ENCODE data around the gene ADD1. TPM values are rescaled to one million over a fixed set of nuclear protein-coding genes. Genes with fewer than 3 reads are reported as not detected.

ADD1 gene
- polyA plus RNA-seq, 4 donors = 158 to 262 (median 177) TPM

DNA sequence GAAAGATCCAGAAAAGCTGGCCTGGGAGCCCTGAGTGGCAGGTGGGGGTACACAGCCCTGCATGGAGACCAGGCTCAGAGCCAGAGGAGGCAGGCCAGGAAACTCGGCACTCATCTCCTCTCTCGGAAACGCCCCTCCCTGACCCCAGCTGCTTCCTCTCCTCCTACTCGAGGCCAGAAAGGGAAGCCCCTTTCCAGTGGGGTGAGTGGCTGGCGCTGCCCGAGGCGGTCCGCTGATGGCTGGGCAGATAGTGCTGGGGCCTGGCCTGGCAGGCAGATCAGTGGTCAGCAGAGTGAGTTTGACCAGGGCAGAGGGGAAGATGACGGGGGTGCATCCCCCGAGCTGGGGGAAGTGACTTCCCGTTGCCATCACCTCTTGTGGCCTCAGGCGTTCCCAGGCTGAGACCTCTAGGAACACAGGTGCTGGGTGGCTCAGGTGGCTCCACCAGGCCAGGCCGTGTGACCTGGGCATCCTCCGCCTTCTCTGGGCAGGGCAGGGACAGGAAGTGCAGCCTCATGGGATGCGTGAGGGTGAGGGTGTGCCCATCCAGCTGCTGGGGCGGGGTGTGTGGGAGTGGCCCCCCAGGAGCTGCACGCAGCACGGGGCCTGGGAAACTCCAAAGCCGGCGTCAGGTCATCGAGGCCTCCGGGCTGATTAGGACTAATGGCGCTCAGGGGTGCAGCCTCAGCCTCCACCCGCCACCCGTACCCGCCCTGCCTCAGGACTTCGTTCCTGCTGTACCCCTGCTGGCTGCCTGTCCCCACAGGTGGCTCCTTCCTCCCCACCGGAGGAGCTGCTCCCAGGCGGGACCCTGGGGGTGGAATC, 45.0 kb upstream of the ADD1 start:
- DNase-seq (peak; percentile 61 to 86), FAIRE-seq (no peak)
- peaks cover 14 to 81% (median 32%) of the 10 kb centered on the region in 3 donors for H3K4me1 ChIP-seq (ENCODE audit: control insufficient read depth in 3 of 3, insufficient read depth in 2 of 3, low read depth in 1 of 3, low read length in 2 of 3)
- no peaks in the 10 kb centered on the region for H3K9me3 ChIP-seq (ENCODE audit: control insufficient read depth in 2 of 2, insufficient read depth in 1 of 2, low read depth in 1 of 2, low read length in 1 of 2)
- peak overlapping the region; percentile 12 to 85 (median 30) for H3K27ac ChIP-seq (ENCODE audit: low read depth in 1 of 3, low read length in 2 of 3)
- WGBS, 3 donors = 26 to 31% (median 29%) methylated on average over 23 to 29 of the region's 29 CpGs
- no peak overlapping the region for H3K4me3 ChIP-seq (ENCODE audit: low read depth in 1 of 3, low read length in 3 of 3)
- H3K27me3 ChIP-seq (ENCODE audit: control insufficient read depth in 3 of 3, insufficient read depth in 3 of 3, low read length in 3 of 3) = no peaks in the 10 kb centered on the region
- H3K36me3 ChIP-seq (ENCODE audit: control insufficient read depth in 3 of 3, insufficient read depth in 2 of 3, low read depth in 1 of 3, low read length in 3 of 3) = peaks cover 0 to 29% (median 0%) of the 10 kb centered on the region in 3 donors

DNA sequence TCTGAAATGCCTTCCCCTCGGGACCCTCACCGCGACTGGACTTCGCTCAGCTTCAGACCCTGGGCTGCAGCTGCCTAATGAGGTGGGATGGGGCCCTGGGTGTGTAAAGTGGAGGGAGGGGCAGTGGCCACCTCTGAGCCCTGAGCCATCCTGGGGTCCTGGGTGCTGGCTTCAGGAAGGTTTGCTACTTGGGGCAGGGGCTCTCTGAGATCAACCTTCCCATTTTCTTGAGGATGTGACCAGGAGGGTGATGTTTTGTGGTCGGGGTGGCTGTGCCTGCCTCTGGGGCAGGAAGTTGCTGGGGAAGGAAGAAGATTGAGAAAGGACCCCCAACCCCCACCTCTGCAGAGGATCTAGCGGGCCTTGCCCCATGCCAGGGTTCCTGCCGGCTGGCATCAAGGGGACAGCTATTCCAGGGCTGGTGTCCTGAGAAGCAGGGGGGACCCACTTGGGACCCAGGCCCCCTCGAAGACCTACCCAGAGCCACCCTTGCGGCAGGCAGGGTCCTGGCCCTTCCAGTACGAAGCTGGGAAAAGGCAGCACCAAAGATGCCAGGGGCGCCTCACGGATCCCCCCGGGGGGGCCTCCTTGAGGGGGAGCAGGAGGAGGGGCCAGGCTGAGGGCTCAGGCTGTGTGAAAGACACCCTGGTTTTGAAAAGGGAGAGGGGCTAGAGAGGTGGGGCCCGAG, 44.3 kb upstream of the ADD1 start:
- WGBS, 3 donors = 65 to 73% (median 68%) methylated on average over 12 to 14 of the region's 14 CpGs
- Histone ChIP-seq H3K4me3 (ENCODE audit: low read depth in 1 of 3, low read length in 3 of 3) (no peak overlapping the region), H3K4me1 (ENCODE audit: control insufficient read depth in 3 of 3, insufficient read depth in 2 of 3, low read depth in 1 of 3, low read length in 2 of 3) (peaks cover 13 to 79% (median 26%) of the 10 kb centered on the region in 3 donors), H3K27ac (ENCODE audit: low read depth in 1 of 3, low read length in 2 of 3) (peak overlapping the region in 1 of 3 donors; percentile 85), H3K27me3 (ENCODE audit: control insufficient read depth in 3 of 3, insufficient read depth in 3 of 3, low read length in 3 of 3) (no peaks in the 10 kb centered on the region), H3K36me3 (ENCODE audit: control insufficient read depth in 3 of 3, insufficient read depth in 2 of 3, low read depth in 1 of 3, low read length in 3 of 3) (peaks cover 0 to 24% (median 0%) of the 10 kb centered on the region in 3 donors), H3K9me3 (ENCODE audit: control insufficient read depth in 2 of 2, insufficient read depth in 1 of 2, low read depth in 1 of 2, low read length in 1 of 2) (no peaks in the 10 kb centered on the region)
- no peak for DNase-seq
- no peak for FAIRE-seq

- Histone ChIP-seq H3K27ac (ENCODE audit: low read depth in 1 of 3, low read length in 2 of 3) (peak overlapping the region in 2 of 3 donors; percentile 84 to 85), H3K4me1 (ENCODE audit: control insufficient read depth in 3 of 3, insufficient read depth in 2 of 3, low read depth in 1 of 3, low read length in 2 of 3) (peaks cover 18 to 79% (median 22%) of the 10 kb centered on the region in 3 donors), H3K4me3 (ENCODE audit: low read depth in 1 of 3, low read length in 3 of 3) (no peak overlapping the region), H3K9me3 (ENCODE audit: control insufficient read depth in 2 of 2, insufficient read depth in 1 of 2, low read depth in 1 of 2, low read length in 1 of 2) (no peaks in the 10 kb centered on the region), H3K36me3 (ENCODE audit: control insufficient read depth in 3 of 3, insufficient read depth in 2 of 3, low read depth in 1 of 3, low read length in 3 of 3) (peaks cover 0 to 19% (median 0%) of the 10 kb centered on the region in 3 donors), H3K27me3 (ENCODE audit: control insufficient read depth in 3 of 3, insufficient read depth in 3 of 3, low read length in 3 of 3) (no peaks in the 10 kb centered on the region)
- DNase-seq = peak in 1 of 2 donors; percentile 35
- WGBS, 3 donors = 68 to 88% (median 85%) methylated on average over 21 to 23 of the region's 23 CpGs
- no peak for FAIRE-seq
Measured at GRCh38 chr4:2799971-2800690, 43.5 kb upstream of the ADD1 start.

GRCh38 chr4:2800691-2801596, 42.7 kb upstream of the ADD1 start:
- peaks cover 20 to 81% (median 21%) of the 10 kb centered on the region in 3 donors for H3K4me1 ChIP-seq (ENCODE audit: control insufficient read depth in 3 of 3, insufficient read depth in 2 of 3, low read depth in 1 of 3, low read length in 2 of 3)
- no peaks in the 10 kb centered on the region for H3K27me3 ChIP-seq (ENCODE audit: control insufficient read depth in 3 of 3, insufficient read depth in 3 of 3, low read length in 3 of 3)
- H3K36me3 ChIP-seq (ENCODE audit: control insufficient read depth in 3 of 3, insufficient read depth in 2 of 3, low read depth in 1 of 3, low read length in 3 of 3) = peaks cover 0 to 14% (median 0%) of the 10 kb centered on the region in 3 donors
- peak in 1 of 2 donors; percentile 82 for DNase-seq
- H3K4me3 ChIP-seq (ENCODE audit: low read depth in 1 of 3, low read length in 3 of 3) = no peak overlapping the region
- FAIRE-seq = no peak
- no peaks in the 10 kb centered on the region for H3K9me3 ChIP-seq (ENCODE audit: control insufficient read depth in 2 of 2, insufficient read depth in 1 of 2, low read depth in 1 of 2, low read length in 1 of 2)
- H3K27ac ChIP-seq (ENCODE audit: low read depth in 1 of 3, low read length in 2 of 3) = peak overlapping the region in 2 of 3 donors; percentile 84 to 85
- WGBS, 3 donors = 34 to 73% (median 57%) methylated on average over 22 to 29 of the region's 29 CpGs

- FAIRE-seq (no peak), DNase-seq (peak in 1 of 2 donors; percentile 47)
- peaks cover 0 to 11% (median 0%) of the 10 kb centered on the region in 3 donors for H3K36me3 ChIP-seq (ENCODE audit: control insufficient read depth in 3 of 3, insufficient read depth in 2 of 3, low read depth in 1 of 3, low read length in 3 of 3)
- H3K4me3 ChIP-seq (ENCODE audit: low read depth in 1 of 3, low read length in 3 of 3) = no peak overlapping the region
- H3K27me3 ChIP-seq (ENCODE audit: control insufficient read depth in 3 of 3, insufficient read depth in 3 of 3, low read length in 3 of 3) = no peaks in the 10 kb centered on the region
- peak overlapping the region; percentile 6 to 58 (median 57) for H3K27ac ChIP-seq (ENCODE audit: low read depth in 1 of 3, low read length in 2 of 3)
- 75 to 87% (median 86%) methylated on average over 26 to 27 of the region's 27 CpGs for WGBS, 3 donors
- no peaks in the 10 kb centered on the region for H3K9me3 ChIP-seq (ENCODE audit: control insufficient read depth in 2 of 2, insufficient read depth in 1 of 2, low read depth in 1 of 2, low read length in 1 of 2)
- H3K4me1 ChIP-seq (ENCODE audit: control insufficient read depth in 3 of 3, insufficient read depth in 2 of 3, low read depth in 1 of 3, low read length in 2 of 3) = peaks cover 24 to 84% (median 32%) of the 10 kb centered on the region in 3 donors
Measured at GRCh38 chr4:2802618-2803531, 40.8 kb upstream of the ADD1 start.

- Histone ChIP-seq H3K36me3 (ENCODE audit: control insufficient read depth in 3 of 3, insufficient read depth in 2 of 3, low read depth in 1 of 3, low read length in 3 of 3) (peaks cover 0 to 10% (median 0%) of the 10 kb centered on the region in 3 donors), H3K9me3 (ENCODE audit: control insufficient read depth in 2 of 2, insufficient read depth in 1 of 2, low read depth in 1 of 2, low read length in 1 of 2) (no peaks in the 10 kb centered on the region), H3K4me3 (ENCODE audit: low read depth in 1 of 3, low read length in 3 of 3) (no peak overlapping the region), H3K4me1 (ENCODE audit: control insufficient read depth in 3 of 3, insufficient read depth in 2 of 3, low read depth in 1 of 3, low read length in 2 of 3) (peaks cover 22 to 76% (median 32%) of the 10 kb centered on the region in 3 donors), H3K27me3 (ENCODE audit: control insufficient read depth in 3 of 3, insufficient read depth in 3 of 3, low read length in 3 of 3) (no peaks in the 10 kb centered on the region), H3K27ac (ENCODE audit: low read depth in 1 of 3, low read length in 2 of 3) (peak overlapping the region; percentile 6 to 58 (median 57))
- WGBS, 3 donors = 86 to 92% (median 88%) methylated on average over 20 of the region's 20 CpGs
- FAIRE-seq = no peak
- DNase-seq = peak; percentile 48 to 64
Measured at GRCh38 chr4:2803624-2804448, 39.8 kb upstream of the ADD1 start.
